ENCODE results near the gene TGFBR1.

The TGFBR1 gene

DNA sequence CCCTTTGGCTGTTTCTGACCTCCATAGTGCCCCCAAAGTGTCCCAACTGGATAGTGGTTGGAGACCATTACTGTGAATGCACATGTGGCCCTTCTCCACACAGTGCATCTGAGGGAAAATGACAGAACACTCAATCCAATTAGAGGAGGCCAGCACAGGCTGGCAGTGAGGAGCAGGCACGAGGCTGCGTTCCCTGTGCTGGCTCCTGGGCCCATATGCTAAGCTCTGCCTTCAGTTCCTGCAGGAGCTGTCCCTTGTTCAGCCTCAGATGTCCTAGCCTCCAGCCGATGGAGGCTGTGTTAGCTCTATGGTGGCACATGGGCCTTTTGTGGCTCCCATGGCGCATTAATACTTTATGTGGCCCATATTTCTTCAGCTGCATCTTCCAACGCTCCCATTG is 81.0 kb downstream of the TGFBR1 start:
- TF ChIP-seq, protein P1, sequence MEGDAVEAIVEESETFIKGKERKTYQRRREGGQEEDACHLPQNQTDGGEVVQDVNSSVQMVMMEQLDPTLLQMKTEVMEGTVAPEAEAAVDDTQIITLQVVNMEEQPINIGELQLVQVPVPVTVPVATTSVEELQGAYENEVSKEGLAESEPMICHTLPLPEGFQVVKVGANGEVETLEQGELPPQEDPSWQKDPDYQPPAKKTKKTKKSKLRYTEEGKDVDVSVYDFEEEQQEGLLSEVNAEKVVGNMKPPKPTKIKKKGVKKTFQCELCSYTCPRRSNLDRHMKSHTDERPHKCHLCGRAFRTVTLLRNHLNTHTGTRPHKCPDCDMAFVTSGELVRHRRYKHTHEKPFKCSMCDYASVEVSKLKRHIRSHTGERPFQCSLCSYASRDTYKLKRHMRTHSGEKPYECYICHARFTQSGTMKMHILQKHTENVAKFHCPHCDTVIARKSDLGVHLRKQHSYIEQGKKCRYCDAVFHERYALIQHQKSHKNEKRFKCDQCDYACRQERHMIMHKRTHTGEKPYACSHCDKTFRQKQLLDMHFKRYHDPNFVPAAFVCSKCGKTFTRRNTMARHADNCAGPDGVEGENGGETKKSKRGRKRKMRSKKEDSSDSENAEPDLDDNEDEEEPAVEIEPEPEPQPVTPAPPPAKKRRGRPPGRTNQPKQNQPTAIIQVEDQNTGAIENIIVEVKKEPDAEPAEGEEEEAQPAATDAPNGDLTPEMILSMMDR (conservative IDR thresholded peaks at IDR 0.05; ENCODE audit: low read depth, low read length), result no peak

GRCh38 chr9:99187311-99187710 is 82.4 kb downstream of the TGFBR1 start:
- no peak for DNase-seq (ENCODE audit: low read depth)
- TF ChIP-seq, protein P1 (conservative IDR thresholded peaks at IDR 0.05; ENCODE audit: low read depth, low read length), result no peak
- no peak overlapping the region for H3K4me3 ChIP-seq (ENCODE audit: low read depth, low read length)

More for the DNA sequence above, 81.0 kb downstream of the TGFBR1 start:
- DNase-seq (ENCODE audit: low read depth), result no peak
- no peak overlapping the region for H3K4me3 ChIP-seq (ENCODE audit: low read depth, low read length)

- TF ChIP-seq, protein P1 (conservative IDR thresholded peaks at IDR 0.05; ENCODE audit: low read depth, low read length), result no peak
- no peak for DNase-seq (ENCODE audit: low read depth)
- no peak overlapping the region for H3K4me3 ChIP-seq (ENCODE audit: low read depth, low read length)
Measured at GRCh38 chr9:99189186-99189585, 84.3 kb downstream of the TGFBR1 start.

GRCh38 chr9:99189887-99190596 is 85.1 kb downstream of the TGFBR1 start:
- TF ChIP-seq, protein P1 (conservative IDR thresholded peaks at IDR 0.05; ENCODE audit: low read depth, low read length), result no peak
- DNase-seq (ENCODE audit: low read depth), result peak; percentile 30
- no peak overlapping the region for H3K4me3 ChIP-seq (ENCODE audit: low read depth, low read length)

GRCh38 chr9:99190597-99191283 is 85.8 kb downstream of the TGFBR1 start:
- TF ChIP-seq, protein P1 (conservative IDR thresholded peaks at IDR 0.05; ENCODE audit: low read depth, low read length), result no peak
- no peak for DNase-seq (ENCODE audit: low read depth)

GRCh38 chr9:99192786-99193465 is 88.0 kb downstream of the TGFBR1 start:
- DNase-seq (ENCODE audit: low read depth), result peak; percentile 28
- TF ChIP-seq, protein P1 (conservative IDR thresholded peaks at IDR 0.05; ENCODE audit: low read depth, low read length), result peak; percentile 43
- H3K4me3 ChIP-seq (ENCODE audit: low read depth, low read length), result no peak overlapping the region

More at GRCh38 chr9:99190597-99191283, 85.8 kb downstream of the TGFBR1 start:
- H3K4me3 ChIP-seq (ENCODE audit: low read depth, low read length), result no peak overlapping the region
